Measurements from ENCODE around the gene RAB8A.
"Not testable (repeated sequence)": the region's sequence is repeated elsewhere in the genome, so short reads cannot be mapped to it uniquely, and the experiment has no call there.

RAB8A gene

GRCh38 chr19:16118489-16119033 lies 6.9 kb downstream of the RAB8A start:
- no peak for TF ChIP-seq CTCF (conservative IDR thresholded peaks at IDR 0.05; ENCODE audit: low read depth, low read length)

DNA sequence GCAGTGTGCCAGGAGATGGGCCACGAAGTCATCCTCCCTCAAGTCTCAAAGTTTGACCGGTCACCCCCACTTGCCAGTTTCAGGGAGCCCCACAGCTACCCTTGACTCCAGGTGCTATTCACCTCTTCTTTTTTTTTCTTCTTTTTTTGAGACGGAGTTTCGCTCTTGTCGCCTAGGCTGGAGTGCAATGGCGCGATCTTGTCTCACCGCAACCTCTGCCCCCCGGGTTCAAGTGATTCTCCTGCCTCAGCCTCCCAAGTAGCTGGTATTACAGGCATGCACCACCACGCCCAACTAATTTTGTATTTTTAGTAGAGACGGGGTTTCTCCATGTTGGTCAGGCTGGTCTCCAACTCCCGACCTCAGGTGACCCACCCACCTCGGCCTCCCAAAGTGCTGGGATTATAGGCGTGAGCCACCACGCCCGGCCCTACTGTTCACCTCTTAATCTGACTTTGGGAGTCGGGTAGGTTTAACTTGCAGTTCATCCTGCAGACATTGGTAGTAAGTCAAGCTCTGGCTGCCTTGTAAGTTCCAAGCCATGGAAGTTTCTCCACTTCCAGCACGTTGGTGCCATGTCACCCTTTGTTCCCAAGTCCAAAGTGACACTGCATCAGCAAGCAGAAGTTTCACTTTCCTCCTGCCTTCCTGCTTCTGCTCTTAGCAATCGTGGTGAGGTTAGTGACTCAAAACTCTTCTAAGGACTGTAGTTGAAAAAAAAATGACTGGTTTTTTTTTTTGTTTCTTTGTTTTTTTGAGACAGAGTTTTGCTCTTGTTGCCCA lies 7.6 kb downstream of the RAB8A start:
- Histone ChIP-seq H3K4me2 (peak overlapping the region; percentile 40; the same call in 1 of the 2 replicates), H3K27ac (peak overlapping the region; percentile 78), H3K4me1 (ENCODE audit: low read depth, poor library complexity, severe bottlenecking) (peaks cover 63% of the 10 kb centered on the region), H3K79me2 (ENCODE audit: insufficient read depth, low read depth) (peaks cover 42% of the 10 kb centered on the region; the same call in 1 of the 2 replicates)
- not testable (repeated sequence) for H3K4me3 ChIP-seq (IDR thresholded peaks at IDR 0.05; ENCODE audit: insufficient read depth, low read depth, low read length); H3K27me3 ChIP-seq (ENCODE audit: insufficient read depth, low read depth); H2AFZ ChIP-seq (ENCODE audit: low read depth); H4K20me1 ChIP-seq (ENCODE audit: insufficient read depth); H3K36me3 ChIP-seq (ENCODE audit: insufficient read depth); H3K9ac ChIP-seq

More at GRCh38 chr19:16118489-16119033, 6.9 kb downstream of the RAB8A start:
- H4K20me1 ChIP-seq (ENCODE audit: insufficient read depth): no peaks in the 10 kb centered on the region
- H3K79me2 ChIP-seq (ENCODE audit: insufficient read depth, low read depth): peaks cover 49% of the 10 kb centered on the region
- no peak overlapping the region for H2AFZ ChIP-seq (ENCODE audit: low read depth)
- H3K4me1 ChIP-seq (ENCODE audit: low read depth, poor library complexity, severe bottlenecking): peaks cover 69% of the 10 kb centered on the region
- no peaks in the 10 kb centered on the region for H3K27me3 ChIP-seq (ENCODE audit: insufficient read depth, low read depth)
- H3K4me3 ChIP-seq (IDR thresholded peaks at IDR 0.05; ENCODE audit: insufficient read depth, low read depth, low read length): no peak overlapping the region
- H3K4me2 ChIP-seq: peak overlapping the region; percentile 40; the same call in 1 of the 2 replicates
- peak overlapping the region; percentile 78 for H3K27ac ChIP-seq
- peak overlapping the region; percentile 17; the same call in 1 of the 2 replicates for H3K9ac ChIP-seq
- peaks cover 4% of the 10 kb centered on the region; the same call in 1 of the 2 replicates for H3K36me3 ChIP-seq (ENCODE audit: insufficient read depth)

GRCh38 chr19:16121141-16121540 lies 9.5 kb downstream of the RAB8A start:
- Histone ChIP-seq H2AFZ (ENCODE audit: low read depth) (no peak overlapping the region), H3K36me3 (ENCODE audit: insufficient read depth) (peaks cover 4% of the 10 kb centered on the region; the same call in 1 of the 2 replicates), H4K20me1 (ENCODE audit: insufficient read depth) (no peaks in the 10 kb centered on the region), H3K79me2 (ENCODE audit: insufficient read depth, low read depth) (peaks cover 23% of the 10 kb centered on the region; the same call in 1 of the 2 replicates), H3K27ac (no peak overlapping the region), H3K4me3 (IDR thresholded peaks at IDR 0.05; ENCODE audit: insufficient read depth, low read depth, low read length) (no peak overlapping the region), H3K4me1 (ENCODE audit: low read depth, poor library complexity, severe bottlenecking) (peaks cover 49% of the 10 kb centered on the region), H3K4me2 (no peak overlapping the region), H3K27me3 (ENCODE audit: insufficient read depth, low read depth) (no peaks in the 10 kb centered on the region), H3K9ac (no peak overlapping the region)
- no peak for TF ChIP-seq CTCF (conservative IDR thresholded peaks at IDR 0.05; ENCODE audit: low read depth, low read length)

- Histone ChIP-seq H3K79me2 (ENCODE audit: insufficient read depth, low read depth) (peaks cover 15% of the 10 kb centered on the region; the same call in 1 of the 2 replicates), H3K36me3 (ENCODE audit: insufficient read depth) (peaks cover 4% of the 10 kb centered on the region; the same call in 1 of the 2 replicates), H3K27me3 (ENCODE audit: insufficient read depth, low read depth) (no peaks in the 10 kb centered on the region), H3K27ac (no peak overlapping the region), H4K20me1 (ENCODE audit: insufficient read depth) (no peaks in the 10 kb centered on the region), H3K4me2 (no peak overlapping the region), H3K9ac (no peak overlapping the region), H2AFZ (ENCODE audit: low read depth) (no peak overlapping the region), H3K4me1 (ENCODE audit: low read depth, poor library complexity, severe bottlenecking) (peaks cover 41% of the 10 kb centered on the region), H3K4me3 (IDR thresholded peaks at IDR 0.05; ENCODE audit: insufficient read depth, low read depth, low read length) (no peak overlapping the region)
- no peak for TF ChIP-seq CTCF (conservative IDR thresholded peaks at IDR 0.05; ENCODE audit: low read depth, low read length)
Measured at GRCh38 chr19:16121967-16122366, 10.3 kb downstream of the RAB8A start.

Measured in KMS-11 (cell line).